ENCODE data around the gene TBC1D5. TPM values are rescaled to one million over a fixed set of nuclear protein-coding genes. Genes with fewer than 3 reads are reported as not detected.
A peak's percentile ranks its signal among the peaks of the same experiment; 100 is the strongest.

TBC1D5 gene
- total RNA-seq, 1 donor from 2014 or later, result 52.8 TPM

- DNase-seq (ENCODE audit: low read depth in 2 of 2), result no peak
Measured at GRCh38 chr3:17307482-17307881, 434.9 kb downstream of the TBC1D5 start.

- DNase-seq (ENCODE audit: low read depth in 2 of 2), result no peak
Measured at GRCh38 chr3:17304969-17305368, 437.5 kb downstream of the TBC1D5 start.

- peak in 1 of 2 donors; percentile 25 for DNase-seq (ENCODE audit: low read depth in 2 of 2)
Measured at GRCh38 chr3:17302774-17303173, 439.7 kb downstream of the TBC1D5 start.

- DNase-seq (ENCODE audit: low read depth in 2 of 2), result no peak
Measured at GRCh38 chr3:17302170-17302569, 440.3 kb downstream of the TBC1D5 start.

- DNase-seq (ENCODE audit: low read depth in 2 of 2), result no peak
Measured at GRCh38 chr3:17301271-17301670, 441.2 kb downstream of the TBC1D5 start.

GRCh38 chr3:17300441-17300840 is 442.0 kb downstream of the TBC1D5 start:
- peak; percentile 28 to 46 for DNase-seq (ENCODE audit: low read depth in 2 of 2)

- no peak for DNase-seq (ENCODE audit: low read depth in 2 of 2)
Measured at GRCh38 chr3:17298038-17298437, 444.4 kb downstream of the TBC1D5 start.

GRCh38 chr3:17292556-17292955 is 449.9 kb downstream of the TBC1D5 start:
- no peak for DNase-seq (ENCODE audit: low read depth in 2 of 2)

- no peak for DNase-seq (ENCODE audit: low read depth in 2 of 2)
Measured at GRCh38 chr3:17290894-17291293, 451.5 kb downstream of the TBC1D5 start.

- DNase-seq (ENCODE audit: low read depth in 2 of 2), result no peak
Measured at GRCh38 chr3:17288839-17289399, 453.5 kb downstream of the TBC1D5 start.

- DNase-seq (ENCODE audit: low read depth in 2 of 2), result no peak
Measured at GRCh38 chr3:17287006-17287689, 455.3 kb downstream of the TBC1D5 start.

- no peak for DNase-seq (ENCODE audit: low read depth in 2 of 2)
Measured at GRCh38 chr3:17278006-17278405, 464.4 kb downstream of the TBC1D5 start.

GRCh38 chr3:17266846-17267245 is 475.6 kb downstream of the TBC1D5 start:
- DNase-seq (ENCODE audit: low read depth in 2 of 2), result no peak

GRCh38 chr3:17261627-17262369 is 480.6 kb downstream of the TBC1D5 start:
- no peak for DNase-seq (ENCODE audit: low read depth in 2 of 2)

GRCh38 chr3:17260257-17260656 is 482.2 kb downstream of the TBC1D5 start:
- DNase-seq (ENCODE audit: low read depth in 2 of 2), result no peak

GRCh38 chr3:17259685-17260084 is 482.7 kb downstream of the TBC1D5 start:
- no peak for DNase-seq (ENCODE audit: low read depth in 2 of 2)

- peak; percentile 38 to 53 for DNase-seq (ENCODE audit: low read depth in 2 of 2)
Measured at GRCh38 chr3:17258823-17259436, 483.5 kb downstream of the TBC1D5 start.

- DNase-seq (ENCODE audit: low read depth in 2 of 2), result no peak
Measured at GRCh38 chr3:17257269-17257668, 485.2 kb downstream of the TBC1D5 start.

GRCh38 chr3:17243621-17244020 is 498.8 kb downstream of the TBC1D5 start:
- no peak for DNase-seq (ENCODE audit: low read depth in 2 of 2)

GRCh38 chr3:17239417-17239816 is 503.0 kb downstream of the TBC1D5 start:
- no peak for DNase-seq (ENCODE audit: low read depth in 2 of 2)

GRCh38 chr3:17238023-17238422 is 504.4 kb downstream of the TBC1D5 start:
- DNase-seq (ENCODE audit: low read depth in 2 of 2), result no peak

GRCh38 chr3:17235310-17235709 is 507.1 kb downstream of the TBC1D5 start:
- no peak for DNase-seq (ENCODE audit: low read depth in 2 of 2)

All from dermis microvascular lymphatic vessel endothelial cell (primary cell).